22Rv1 (cell line): ENCODE measurements around the gene AHRR.

Source experiments
- H3K27ac ChIP-seq: fragments of 450-650 bp; 2 replicates; pipeline ENCODE4 v1.5.1; 2017
- CTCF ChIP-seq: fragments of 450-650 bp; IDR thresholded peaks from 2 replicates; pipeline ENCODE4 v1.5.1; 2017; ENCODE audit warnings: mild to moderate bottlenecking
- ZFX ChIP-seq: fragments of 450-650 bp; IDR thresholded peaks from 2 replicates; pipeline ENCODE4 v1.6.1; 2017; ENCODE audit warnings: antibody characterized with exemption, borderline replicate concordance

AHRR gene

GRCh38 chr5:371811-372555 lies 50.5 kb downstream of the AHRR start:
- H3K27ac ChIP-seq, result no peak overlapping the region

GRCh38 chr5:372556-372995 lies 51.1 kb downstream of the AHRR start:
- TF ChIP-seq CTCF (no peak), ZFX (no peak)
- no peak overlapping the region for H3K27ac ChIP-seq

More at GRCh38 chr5:371811-372555, 50.5 kb downstream of the AHRR start:
- TF ChIP-seq ZFX (no peak), CTCF (no peak)

GRCh38 chr5:372996-373709 lies 51.6 kb downstream of the AHRR start:
- TF ChIP-seq ZFX (no peak), CTCF (no peak)

DNA sequence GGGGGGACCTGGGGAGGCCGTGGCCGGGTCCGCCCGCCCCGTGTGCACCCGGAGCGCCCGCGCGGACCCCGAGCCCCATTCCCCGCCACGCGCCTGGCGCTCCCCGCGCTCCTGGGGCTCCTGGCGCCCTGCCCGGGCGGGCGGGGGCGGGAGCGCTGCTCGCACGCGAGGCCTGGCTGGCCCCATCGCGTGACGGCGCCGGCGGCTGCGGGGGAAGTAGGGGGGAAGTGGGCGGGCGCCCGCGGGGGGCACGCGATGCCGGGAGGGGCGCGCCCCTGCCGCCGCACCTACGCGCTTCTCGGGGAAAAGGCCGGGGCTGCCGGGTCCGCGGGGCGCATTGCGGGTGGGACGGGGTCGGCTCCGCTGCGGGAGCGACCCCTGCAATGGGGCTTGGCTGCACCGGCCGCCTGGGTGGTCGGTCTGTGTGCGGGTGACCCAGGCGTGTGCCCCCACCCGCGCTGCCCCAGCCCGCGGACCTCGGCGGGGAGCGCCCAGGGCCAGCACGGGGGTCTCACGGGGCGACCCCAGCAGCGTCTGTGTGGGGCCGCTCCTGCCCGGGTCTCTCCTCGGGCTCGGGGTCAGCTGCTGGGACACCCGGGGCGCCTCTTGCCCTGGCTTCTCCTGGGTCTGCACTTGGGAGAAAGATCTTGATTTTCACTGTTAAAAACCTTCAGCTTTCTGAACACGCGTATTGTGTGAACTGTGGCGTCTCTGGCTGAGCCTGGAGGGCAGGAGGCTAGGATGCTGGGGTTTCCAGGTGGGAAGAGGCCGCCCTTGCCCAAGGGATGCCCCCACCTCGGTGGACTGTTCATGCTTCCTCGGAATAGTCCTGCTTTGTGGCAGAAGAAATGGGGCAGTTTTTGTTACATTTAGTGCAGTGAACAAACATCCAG lies 52.4 kb downstream of the AHRR start:
- no peak overlapping the region for H3K27ac ChIP-seq
- TF ChIP-seq ZFX (no peak), CTCF (no peak)

More at GRCh38 chr5:372996-373709, 51.6 kb downstream of the AHRR start:
- H3K27ac ChIP-seq, result no peak overlapping the region

DNA sequence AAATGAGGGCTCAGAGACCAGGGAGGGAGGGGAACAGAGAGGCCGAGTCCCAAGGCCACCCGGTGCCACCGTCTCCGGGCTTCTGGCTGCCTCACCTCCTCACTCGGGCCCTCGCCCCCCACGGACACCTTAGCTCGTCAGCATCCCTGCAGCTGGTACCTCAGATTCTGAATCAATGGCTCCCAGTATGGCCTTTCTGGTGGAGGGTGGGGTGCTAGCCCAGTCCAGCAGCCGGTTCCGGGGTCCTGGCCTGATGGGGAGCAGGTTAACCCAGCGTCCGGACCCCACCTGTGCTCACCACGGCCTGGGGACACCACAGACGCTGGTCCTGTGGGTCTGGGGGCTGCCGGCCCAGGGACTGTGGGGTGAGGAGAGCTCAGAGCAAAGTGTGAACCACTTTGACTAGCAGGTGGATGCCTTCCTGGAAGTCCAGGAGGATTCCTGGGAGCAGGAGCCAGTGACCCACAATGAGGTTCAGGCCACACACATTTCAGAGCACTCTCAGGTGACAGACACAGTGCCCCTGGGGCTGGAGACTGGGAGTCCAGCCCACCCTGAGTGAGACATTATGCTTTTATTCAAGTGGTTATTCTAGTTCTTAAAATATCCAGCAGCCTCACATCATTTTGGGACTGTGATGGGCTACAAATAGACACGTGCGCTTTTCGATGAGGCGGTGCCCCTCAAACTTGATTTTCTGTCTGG lies 53.3 kb downstream of the AHRR start:
- no peak overlapping the region for H3K27ac ChIP-seq
- TF ChIP-seq ZFX (no peak), CTCF (no peak)

GRCh38 chr5:375336-375920 lies 53.9 kb downstream of the AHRR start:
- H3K27ac ChIP-seq, result no peak overlapping the region
- TF ChIP-seq CTCF (no peak), ZFX (no peak)
